Measurements from ENCODE around the gene CMTM5.

GRCh38 chr14:23361763-23362162 lies 15.1 kb upstream of the CMTM5 start:
- TF ChIP-seq CTCF (IDR thresholded peaks at IDR 0.05) (no peak), POLR2A (IDR thresholded peaks at IDR 0.05) (no peak)
